Measurements from ENCODE around the gene AGTPBP1.
"Not testable (repeated sequence)": the region's sequence is repeated elsewhere in the genome, so short reads cannot be mapped to it uniquely, and the experiment has no call there.

The AGTPBP1 gene

DNA sequence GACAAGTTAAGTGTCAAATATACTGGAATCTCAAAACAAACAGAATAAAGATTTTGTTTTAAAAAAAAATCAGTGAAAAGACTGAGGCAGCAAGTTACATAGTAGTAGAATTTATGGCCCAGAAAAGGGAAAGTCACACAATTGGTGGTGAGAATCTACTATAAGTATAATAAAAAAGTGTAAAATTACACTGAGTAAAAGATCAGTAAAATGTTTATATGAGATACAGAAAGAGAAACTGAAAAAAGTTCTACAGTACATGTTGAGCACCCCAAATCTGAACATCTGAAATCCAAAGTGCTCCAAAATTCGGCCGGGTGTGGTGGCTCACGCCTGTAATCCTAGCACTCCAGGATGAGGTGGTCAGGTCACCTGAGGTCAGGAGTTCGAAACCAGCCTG is 15.0 kb downstream of the AGTPBP1 start:
- TF ChIP-seq, protein P1, sequence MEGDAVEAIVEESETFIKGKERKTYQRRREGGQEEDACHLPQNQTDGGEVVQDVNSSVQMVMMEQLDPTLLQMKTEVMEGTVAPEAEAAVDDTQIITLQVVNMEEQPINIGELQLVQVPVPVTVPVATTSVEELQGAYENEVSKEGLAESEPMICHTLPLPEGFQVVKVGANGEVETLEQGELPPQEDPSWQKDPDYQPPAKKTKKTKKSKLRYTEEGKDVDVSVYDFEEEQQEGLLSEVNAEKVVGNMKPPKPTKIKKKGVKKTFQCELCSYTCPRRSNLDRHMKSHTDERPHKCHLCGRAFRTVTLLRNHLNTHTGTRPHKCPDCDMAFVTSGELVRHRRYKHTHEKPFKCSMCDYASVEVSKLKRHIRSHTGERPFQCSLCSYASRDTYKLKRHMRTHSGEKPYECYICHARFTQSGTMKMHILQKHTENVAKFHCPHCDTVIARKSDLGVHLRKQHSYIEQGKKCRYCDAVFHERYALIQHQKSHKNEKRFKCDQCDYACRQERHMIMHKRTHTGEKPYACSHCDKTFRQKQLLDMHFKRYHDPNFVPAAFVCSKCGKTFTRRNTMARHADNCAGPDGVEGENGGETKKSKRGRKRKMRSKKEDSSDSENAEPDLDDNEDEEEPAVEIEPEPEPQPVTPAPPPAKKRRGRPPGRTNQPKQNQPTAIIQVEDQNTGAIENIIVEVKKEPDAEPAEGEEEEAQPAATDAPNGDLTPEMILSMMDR (IDR thresholded peaks at IDR 0.05; ENCODE audit: unreplicated experiment in 3 of 3) = no peak
- Mint-ChIP-seq H3K36me3 (ENCODE audit: low read depth) (peaks cover 39% of the 10 kb centered on the region), H3K4me3 (no peak overlapping the region), H3K27ac (no peak overlapping the region), H3K9me3 (peaks cover 6% of the 10 kb centered on the region), H3K4me1 (no peaks in the 10 kb centered on the region), H3K27me3 (ENCODE audit: low read depth) (no peaks in the 10 kb centered on the region)

- Mint-ChIP-seq H3K9me3 (peaks cover 25% of the 10 kb centered on the region), H3K27ac (no peak overlapping the region), H3K4me1 (no peaks in the 10 kb centered on the region), H3K27me3 (ENCODE audit: low read depth) (no peaks in the 10 kb centered on the region), H3K36me3 (ENCODE audit: low read depth) (peaks cover 43% of the 10 kb centered on the region), H3K4me3 (no peak overlapping the region)
- TF ChIP-seq, protein P1 (IDR thresholded peaks at IDR 0.05; ENCODE audit: unreplicated experiment in 3 of 3) = no peak
Observed at GRCh38 chr9:85723215-85723614, 18.5 kb downstream of the AGTPBP1 start.

- not testable (repeated sequence) for H3K27ac Mint-ChIP-seq; H3K4me1 Mint-ChIP-seq; H3K27me3 Mint-ChIP-seq (ENCODE audit: low read depth); H3K4me3 Mint-ChIP-seq
- H3K36me3 Mint-ChIP-seq (ENCODE audit: low read depth) = peaks cover 36% of the 10 kb centered on the region
- H3K9me3 Mint-ChIP-seq = peaks cover 23% of the 10 kb centered on the region
Observed at GRCh38 chr9:85719411-85719810, 22.3 kb downstream of the AGTPBP1 start.

- not testable (repeated sequence) for H3K27me3 Mint-ChIP-seq (ENCODE audit: low read depth); H3K4me3 Mint-ChIP-seq; H3K4me1 Mint-ChIP-seq; H3K27ac Mint-ChIP-seq
- Mint-ChIP-seq H3K36me3 (ENCODE audit: low read depth) (peaks cover 25% of the 10 kb centered on the region), H3K9me3 (peaks cover 22% of the 10 kb centered on the region)
Observed at GRCh38 chr9:85717818-85718217, 23.9 kb downstream of the AGTPBP1 start.

DNA sequence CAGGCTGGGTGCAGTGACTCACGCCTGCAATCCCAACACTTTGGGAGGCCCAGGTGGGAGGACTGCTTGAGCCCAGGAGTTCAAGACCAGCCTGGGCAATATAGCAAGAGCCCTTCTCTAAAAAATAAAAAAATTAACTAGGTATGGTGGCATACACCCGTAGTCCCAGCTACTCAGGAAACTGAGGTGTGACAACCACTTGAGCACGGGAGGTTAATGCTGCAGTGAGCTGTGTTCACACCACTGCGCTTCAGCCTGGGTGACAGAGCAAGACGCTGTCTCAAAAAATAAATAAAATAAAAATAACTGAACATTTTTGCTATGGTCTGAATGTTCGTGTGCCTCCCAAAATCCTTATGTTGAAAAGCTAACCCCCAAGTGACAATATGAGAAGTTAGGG is 24.5 kb downstream of the AGTPBP1 start:
- Mint-ChIP-seq H3K4me1 (no peaks in the 10 kb centered on the region), H3K27ac (no peak overlapping the region), H3K4me3 (no peak overlapping the region), H3K27me3 (ENCODE audit: low read depth) (no peaks in the 10 kb centered on the region), H3K9me3 (peaks cover 22% of the 10 kb centered on the region), H3K36me3 (ENCODE audit: low read depth) (peaks cover 21% of the 10 kb centered on the region)
- TF ChIP-seq, protein P1 (IDR thresholded peaks at IDR 0.05; ENCODE audit: unreplicated experiment in 3 of 3) = no peak

- TF ChIP-seq, protein P1 (IDR thresholded peaks at IDR 0.05; ENCODE audit: unreplicated experiment in 3 of 3) = no peak
- Mint-ChIP-seq H3K27ac (no peak overlapping the region), H3K4me3 (no peak overlapping the region), H3K4me1 (no peaks in the 10 kb centered on the region), H3K27me3 (ENCODE audit: low read depth) (no peaks in the 10 kb centered on the region), H3K9me3 (peaks cover 19% of the 10 kb centered on the region), H3K36me3 (ENCODE audit: low read depth) (peaks cover 14% of the 10 kb centered on the region)
Observed at GRCh38 chr9:85716031-85716877, 25.5 kb downstream of the AGTPBP1 start.

DNA sequence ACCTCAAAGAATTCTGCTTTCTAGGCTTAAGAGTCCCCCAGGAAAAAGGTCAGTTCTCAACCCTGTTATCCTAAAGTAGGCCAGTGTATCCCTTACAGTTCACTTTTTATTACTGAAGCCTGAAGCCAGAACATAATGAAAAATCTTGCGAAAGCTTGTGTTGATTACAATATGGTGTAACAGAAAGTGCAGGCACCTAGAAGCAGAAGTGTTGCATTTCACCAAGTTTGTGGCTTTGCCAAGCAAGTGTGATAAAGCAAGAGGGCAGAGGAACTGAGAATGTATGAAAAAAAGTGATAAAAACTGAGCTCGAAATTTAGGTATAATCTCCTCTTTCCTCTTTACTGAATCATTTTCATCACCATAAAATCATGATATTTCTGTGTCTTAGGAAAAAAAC is 26.2 kb downstream of the AGTPBP1 start:
- TF ChIP-seq, protein P1 (IDR thresholded peaks at IDR 0.05; ENCODE audit: unreplicated experiment in 3 of 3) = no peak
- Mint-ChIP-seq H3K36me3 (ENCODE audit: low read depth) (peaks cover 7% of the 10 kb centered on the region), H3K27ac (no peak overlapping the region), H3K4me3 (no peak overlapping the region), H3K27me3 (ENCODE audit: low read depth) (no peaks in the 10 kb centered on the region), H3K4me1 (no peaks in the 10 kb centered on the region), H3K9me3 (peaks cover 12% of the 10 kb centered on the region)

Measured in nephron (organoid).